Stimulated activated CD8-positive, alpha-beta memory T cell treated with anti-CD3 and anti-CD28 coated beads, Interleukin-2, amount 100 ng/mL, for 1 hour (primary cell): ENCODE data around the gene SYK.

Experiments used
- DNase-seq, 2 donors: peaks; one replicate each; pipeline ENCODE4 v3.0.0-alpha.2; 2020; ENCODE audit warnings: low read depth in 2 of 2

The SYK gene

DNA sequence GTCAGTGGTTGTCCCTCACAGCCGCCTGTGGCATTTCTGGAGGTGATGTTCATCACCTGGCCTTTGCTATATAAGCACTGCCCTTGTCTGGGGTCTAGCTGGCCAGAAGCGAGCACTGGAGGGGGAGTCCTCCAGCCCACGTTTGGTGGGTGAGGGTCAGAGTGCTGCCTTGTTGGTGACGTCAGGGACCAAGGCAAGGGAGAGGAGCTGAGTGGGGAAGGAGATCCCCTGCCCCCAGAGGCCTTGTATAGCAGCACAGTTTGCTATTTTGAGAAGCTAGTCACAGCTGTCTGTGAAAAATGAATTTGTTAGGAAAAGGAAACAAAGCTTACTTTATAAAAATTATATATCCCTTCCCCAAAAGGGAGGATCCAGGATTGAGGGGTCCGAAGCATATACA is 49.8 kb downstream of the SYK start:
- no peak for DNase-seq

DNA sequence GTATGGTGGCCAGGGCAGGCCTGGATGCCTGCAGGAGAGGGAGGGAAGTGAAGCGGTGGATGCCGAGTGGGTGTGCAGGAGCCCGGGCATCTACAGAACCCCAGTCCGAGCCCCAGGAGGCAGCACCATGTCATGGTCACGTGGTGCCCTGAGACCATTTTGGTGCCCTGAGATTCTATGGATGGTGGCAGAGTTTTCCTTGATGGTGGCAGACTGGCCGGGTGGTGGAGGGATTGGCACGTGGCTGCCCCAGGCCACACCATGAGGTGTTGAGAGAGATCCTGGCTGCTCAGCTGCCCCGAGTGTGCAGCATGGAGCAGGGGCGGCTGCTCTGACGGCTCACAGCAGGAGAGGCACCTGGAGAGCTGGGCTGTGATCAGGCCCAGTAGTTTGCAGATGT is 52.3 kb downstream of the SYK start:
- DNase-seq: no peak

DNA sequence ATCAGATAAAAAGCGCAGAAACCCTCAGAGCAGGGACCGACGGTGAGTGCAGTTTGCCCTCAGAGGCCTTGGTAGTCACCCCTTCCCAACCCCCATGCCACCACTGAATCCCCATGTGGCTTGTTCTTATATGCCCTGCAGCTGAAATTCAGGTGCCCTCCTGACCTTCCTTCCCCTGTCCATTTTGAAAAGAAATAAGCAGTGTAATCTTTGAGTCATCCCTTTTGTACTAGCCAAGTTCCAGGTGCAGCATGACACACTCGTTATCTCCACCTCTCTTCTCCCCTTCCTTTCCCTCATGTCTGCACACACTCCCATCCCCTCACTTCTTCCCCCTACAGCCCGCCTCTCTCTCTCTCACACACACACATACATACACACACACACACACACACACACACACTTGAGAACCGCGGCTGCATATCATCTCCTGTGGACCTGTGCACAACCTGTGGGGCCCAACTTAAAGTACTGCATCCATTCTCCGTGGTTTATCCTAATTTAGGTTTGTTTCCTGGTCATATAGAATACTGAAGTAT is 53.1 kb downstream of the SYK start:
- DNase-seq: no peak

DNA sequence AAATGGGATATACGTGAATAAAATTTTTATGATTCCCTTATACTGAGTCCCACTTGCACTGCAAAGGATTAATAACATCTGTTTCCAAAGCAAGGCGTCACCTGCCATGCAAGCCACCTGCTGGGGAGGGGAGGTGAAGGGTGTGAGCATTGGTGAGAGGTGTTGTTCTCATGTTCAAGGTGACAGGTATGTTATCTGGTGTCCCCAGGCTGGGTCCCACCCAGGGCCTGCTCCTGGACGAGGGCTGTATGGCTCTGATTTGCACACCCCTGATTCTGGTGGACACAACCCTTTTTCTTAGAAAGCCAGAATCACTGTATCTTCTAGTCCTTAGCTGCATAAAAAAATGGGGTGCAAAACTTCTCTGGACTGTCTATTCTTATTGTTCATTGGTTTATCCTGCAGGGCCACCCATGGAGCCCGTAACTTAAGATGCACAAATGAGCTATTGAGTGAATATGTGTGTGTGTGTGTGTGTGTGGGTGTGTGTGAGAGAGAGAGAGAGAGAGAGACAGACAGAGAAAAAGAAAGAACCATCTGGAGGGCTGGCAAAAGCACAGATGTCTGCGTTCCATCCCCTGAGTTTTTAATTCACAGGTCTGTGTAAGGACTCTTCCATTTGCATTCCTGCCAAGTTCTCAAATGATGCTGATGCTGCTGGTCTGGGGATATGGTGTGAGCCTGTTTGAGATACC is 53.7 kb downstream of the SYK start:
- no peak for DNase-seq

- DNase-seq: no peak
Observed at GRCh38 chr9:90857091-90857490, 55.5 kb downstream of the SYK start.

- no peak for DNase-seq
Observed at GRCh38 chr9:90857855-90858254, 56.2 kb downstream of the SYK start.

DNA sequence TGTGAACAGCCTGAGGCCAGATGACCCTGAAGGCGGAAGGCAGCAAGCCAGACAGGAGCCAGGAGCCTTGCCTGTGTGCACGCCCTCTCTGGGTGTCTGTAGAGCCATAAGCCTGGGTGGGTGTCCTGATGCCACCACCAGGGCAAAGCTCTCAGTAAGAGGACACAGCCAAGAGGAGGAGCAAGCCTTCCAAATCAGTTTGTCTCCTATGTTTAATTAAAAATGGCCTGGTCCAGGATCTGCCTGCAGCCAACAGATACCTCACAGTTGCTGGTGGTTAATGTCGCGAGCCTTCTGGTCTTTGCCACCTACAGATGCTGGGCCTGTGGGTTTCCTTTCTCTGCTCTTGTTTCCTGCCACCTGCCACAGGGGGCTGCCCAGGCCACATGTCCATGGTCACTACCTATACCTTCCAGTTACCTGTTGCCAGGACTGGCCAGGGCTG is 56.9 kb downstream of the SYK start:
- no peak for DNase-seq

- DNase-seq: no peak
Observed at GRCh38 chr9:90860382-90860781, 58.8 kb downstream of the SYK start.

- DNase-seq: no peak
Observed at GRCh38 chr9:90860826-90861225, 59.2 kb downstream of the SYK start.

- no peak for DNase-seq
Observed at GRCh38 chr9:90861380-90861779, 59.8 kb downstream of the SYK start.

DNA sequence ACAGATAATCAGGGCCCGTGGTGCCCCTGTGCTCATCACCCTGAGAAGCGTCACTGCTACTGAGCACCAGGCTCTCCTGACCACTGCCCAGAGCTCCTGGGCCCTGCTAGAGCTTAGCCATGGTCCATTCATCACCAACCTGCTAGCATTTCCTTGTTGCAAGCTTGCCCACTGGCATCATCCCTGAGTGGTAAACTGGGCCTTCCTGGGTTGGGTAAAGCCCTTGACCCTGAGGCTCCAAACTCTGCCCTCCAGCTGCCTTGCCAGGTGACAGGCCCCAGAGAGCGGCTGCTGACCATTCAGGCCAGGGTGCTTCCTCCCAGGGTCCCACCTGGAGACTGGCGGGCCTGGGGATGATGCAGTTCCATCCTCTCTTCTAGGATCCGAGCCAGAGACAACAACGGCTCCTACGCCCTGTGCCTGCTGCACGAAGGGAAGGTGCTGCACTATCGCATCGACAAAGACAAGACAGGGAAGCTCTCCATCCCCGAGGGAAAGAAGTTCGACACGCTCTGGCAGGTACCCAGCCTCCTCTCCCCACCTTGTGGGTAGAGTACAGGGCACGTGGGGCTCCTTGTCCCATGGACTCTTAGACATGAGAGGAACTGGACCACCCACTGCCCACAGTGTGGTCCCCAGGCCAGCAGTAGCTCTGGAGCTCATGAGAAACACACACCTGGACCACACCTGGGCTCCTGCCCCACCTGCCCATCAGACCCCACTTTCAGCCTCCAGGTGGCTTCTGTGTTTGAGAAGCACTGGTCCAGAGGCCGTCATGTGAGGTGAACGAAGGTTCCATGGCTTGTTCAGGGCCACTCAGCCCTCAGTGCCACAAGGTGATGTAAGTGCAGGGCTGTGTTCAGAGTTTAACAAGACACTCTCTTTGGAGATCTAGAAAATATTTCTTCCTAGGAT is 60.5 kb downstream of the SYK start:
- no peak for DNase-seq

DNA sequence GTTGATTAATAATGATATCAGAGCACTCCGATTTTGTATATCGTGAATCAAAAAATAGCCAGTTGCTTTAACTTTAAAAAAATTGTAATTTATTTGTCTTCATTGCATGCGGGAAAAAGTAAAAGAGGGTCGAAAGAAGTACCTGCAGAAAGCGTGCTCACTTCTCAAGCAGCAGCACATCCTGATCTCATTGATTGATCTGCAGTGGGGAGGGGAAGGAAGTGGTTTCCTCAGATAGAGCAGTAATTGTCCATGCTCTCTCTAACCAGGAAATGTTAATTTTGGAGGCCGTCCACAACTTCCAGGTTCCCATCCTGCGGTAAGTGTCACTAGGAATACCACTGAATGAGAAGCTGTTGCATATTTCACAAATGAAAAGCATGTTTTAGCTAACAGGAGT is 63.2 kb downstream of the SYK start:
- DNase-seq: no peak

- DNase-seq: no peak
Observed at GRCh38 chr9:90867101-90867500, 65.5 kb downstream of the SYK start.

- no peak for DNase-seq
Observed at GRCh38 chr9:90868555-90868954, 66.9 kb downstream of the SYK start.

- DNase-seq: no peak
Observed at GRCh38 chr9:90869361-90869760, 67.7 kb downstream of the SYK start.

DNA sequence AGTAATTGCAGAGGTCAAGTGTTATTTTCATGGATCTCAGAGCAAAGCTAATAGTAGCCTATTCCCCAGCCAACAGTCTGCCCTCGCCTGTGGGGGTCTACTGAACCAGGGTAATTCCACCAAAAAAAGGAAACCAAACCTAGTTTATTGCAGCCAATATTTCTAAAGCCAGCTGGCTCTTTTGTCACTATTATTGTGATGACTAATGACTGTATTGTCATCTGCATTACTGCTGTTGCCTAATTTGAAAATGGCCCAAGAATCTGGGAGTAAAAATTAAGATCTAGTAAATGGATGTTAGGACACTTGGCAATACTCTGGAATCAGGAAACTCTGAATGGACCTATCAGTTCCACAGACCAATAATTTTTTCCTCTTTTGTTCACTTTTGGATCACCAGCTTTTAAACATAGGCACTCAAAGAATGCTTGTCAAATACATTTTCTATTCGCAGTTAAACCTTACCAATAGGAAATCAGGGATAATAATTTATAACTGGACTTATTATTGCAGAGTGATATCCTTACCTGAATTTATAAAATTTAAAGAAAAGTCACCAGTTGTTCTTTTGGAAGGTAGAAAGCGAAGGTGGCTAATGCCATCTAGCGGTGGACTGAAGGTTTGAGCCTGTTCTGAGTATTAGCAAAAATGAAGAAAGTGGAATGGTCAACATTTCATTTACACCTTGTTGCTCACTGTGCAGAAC is 69.2 kb downstream of the SYK start:
- no peak for DNase-seq

GRCh38 chr9:90871327-90871935 is 69.8 kb downstream of the SYK start:
- DNase-seq: no peak

GRCh38 chr9:90872835-90873294 is 71.2 kb downstream of the SYK start:
- DNase-seq: no peak

- DNase-seq: no peak
Observed at GRCh38 chr9:90873422-90873821, 71.8 kb downstream of the SYK start.

GRCh38 chr9:90874194-90874593 is 72.6 kb downstream of the SYK start:
- no peak for DNase-seq

DNA sequence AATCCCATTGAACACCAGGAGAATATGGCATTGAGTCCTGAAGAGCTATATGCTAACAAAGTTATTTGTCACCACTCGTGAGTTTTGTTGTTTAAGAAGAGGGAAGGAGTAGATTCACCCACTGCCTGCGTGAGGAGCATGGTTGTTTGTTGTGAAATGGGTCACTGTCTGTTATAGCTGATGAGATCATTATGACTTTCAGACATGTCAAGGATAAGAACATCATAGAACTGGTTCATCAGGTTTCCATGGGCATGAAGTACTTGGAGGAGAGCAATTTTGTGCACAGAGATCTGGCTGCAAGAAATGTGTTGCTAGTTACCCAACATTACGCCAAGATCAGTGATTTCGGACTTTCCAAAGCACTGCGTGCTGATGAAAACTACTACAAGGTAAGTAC is 76.9 kb downstream of the SYK start:
- no peak for DNase-seq

GRCh38 chr9:90880066-90880465 is 78.4 kb downstream of the SYK start:
- no peak for DNase-seq
